ENCODE measurements around the gene ATP8B2. TPM values are rescaled to one million over a fixed set of nuclear protein-coding genes. Genes with fewer than 3 reads are reported as not detected.
A peak's percentile ranks its signal among the peaks of the same experiment; 100 is the strongest.
"Not testable (repeated sequence)": the region's sequence is repeated elsewhere in the genome, so short reads cannot be mapped to it uniquely, and the experiment has no call there.

The ATP8B2 gene
- total RNA-seq, 1 donor from 2014 or later = 26.0 TPM

DNA sequence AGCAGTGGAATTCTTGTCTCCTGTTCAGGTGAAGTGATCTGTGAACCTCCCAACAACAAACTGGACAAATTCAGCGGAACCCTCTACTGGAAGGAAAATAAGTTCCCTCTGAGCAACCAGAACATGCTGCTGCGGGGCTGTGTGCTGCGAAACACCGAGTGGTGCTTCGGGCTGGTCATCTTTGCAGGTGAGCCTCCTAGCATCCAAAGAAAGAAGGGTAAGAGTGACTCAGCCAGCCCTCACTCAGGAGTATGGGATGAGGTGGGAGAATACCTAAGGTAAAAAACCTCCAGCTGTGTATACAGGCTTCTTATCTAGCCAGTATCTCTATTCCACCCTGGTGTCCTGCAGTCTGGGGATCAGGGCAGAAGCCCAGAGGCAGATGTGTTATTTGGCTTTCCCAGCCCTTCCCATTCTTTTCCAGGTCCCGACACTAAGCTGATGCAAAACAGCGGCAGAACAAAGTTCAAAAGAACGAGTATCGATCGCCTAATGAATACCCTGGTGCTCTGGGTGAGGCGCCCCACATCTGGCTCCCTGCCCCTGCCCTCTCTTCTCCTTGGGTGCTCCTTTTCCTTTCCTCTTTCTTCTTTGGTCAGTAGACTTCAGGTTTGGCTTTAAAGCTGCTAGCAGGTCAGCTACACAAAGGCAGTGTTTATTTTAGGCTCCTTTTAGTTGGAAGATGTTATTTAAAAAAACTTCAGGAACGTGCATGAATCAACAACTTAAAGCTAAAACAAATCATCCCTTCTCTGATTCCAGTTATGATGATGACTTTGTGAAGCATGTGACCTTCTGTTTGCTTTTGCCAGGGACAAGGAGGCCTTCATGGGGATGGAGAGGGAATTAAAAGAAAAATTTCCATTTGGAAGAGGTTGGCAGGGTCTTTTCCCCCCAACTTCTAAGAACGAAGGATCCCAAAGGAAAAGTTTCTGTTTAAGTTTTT, 9.0 kb downstream of the ATP8B2 start:
- Histone ChIP-seq H3K27me3 (ENCODE audit: low read depth) (no peaks in the 10 kb centered on the region), H3K36me3 (peaks cover 64% of the 10 kb centered on the region), H3K27ac (peak overlapping the region; percentile 2), H3K4me3 (no peak overlapping the region), H3K9me3 (no peaks in the 10 kb centered on the region), H3K4me1 (peaks cover 17% of the 10 kb centered on the region)
- TF ChIP-seq, protein P1, sequence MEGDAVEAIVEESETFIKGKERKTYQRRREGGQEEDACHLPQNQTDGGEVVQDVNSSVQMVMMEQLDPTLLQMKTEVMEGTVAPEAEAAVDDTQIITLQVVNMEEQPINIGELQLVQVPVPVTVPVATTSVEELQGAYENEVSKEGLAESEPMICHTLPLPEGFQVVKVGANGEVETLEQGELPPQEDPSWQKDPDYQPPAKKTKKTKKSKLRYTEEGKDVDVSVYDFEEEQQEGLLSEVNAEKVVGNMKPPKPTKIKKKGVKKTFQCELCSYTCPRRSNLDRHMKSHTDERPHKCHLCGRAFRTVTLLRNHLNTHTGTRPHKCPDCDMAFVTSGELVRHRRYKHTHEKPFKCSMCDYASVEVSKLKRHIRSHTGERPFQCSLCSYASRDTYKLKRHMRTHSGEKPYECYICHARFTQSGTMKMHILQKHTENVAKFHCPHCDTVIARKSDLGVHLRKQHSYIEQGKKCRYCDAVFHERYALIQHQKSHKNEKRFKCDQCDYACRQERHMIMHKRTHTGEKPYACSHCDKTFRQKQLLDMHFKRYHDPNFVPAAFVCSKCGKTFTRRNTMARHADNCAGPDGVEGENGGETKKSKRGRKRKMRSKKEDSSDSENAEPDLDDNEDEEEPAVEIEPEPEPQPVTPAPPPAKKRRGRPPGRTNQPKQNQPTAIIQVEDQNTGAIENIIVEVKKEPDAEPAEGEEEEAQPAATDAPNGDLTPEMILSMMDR (IDR thresholded peaks at IDR 0.05) = no peak
- peak in 1 of 2 donors; percentile 30 for ATAC-seq
- intact Hi-C loops (cut with DNase I) = no loop called here
- DNase-seq = no peak

DNA sequence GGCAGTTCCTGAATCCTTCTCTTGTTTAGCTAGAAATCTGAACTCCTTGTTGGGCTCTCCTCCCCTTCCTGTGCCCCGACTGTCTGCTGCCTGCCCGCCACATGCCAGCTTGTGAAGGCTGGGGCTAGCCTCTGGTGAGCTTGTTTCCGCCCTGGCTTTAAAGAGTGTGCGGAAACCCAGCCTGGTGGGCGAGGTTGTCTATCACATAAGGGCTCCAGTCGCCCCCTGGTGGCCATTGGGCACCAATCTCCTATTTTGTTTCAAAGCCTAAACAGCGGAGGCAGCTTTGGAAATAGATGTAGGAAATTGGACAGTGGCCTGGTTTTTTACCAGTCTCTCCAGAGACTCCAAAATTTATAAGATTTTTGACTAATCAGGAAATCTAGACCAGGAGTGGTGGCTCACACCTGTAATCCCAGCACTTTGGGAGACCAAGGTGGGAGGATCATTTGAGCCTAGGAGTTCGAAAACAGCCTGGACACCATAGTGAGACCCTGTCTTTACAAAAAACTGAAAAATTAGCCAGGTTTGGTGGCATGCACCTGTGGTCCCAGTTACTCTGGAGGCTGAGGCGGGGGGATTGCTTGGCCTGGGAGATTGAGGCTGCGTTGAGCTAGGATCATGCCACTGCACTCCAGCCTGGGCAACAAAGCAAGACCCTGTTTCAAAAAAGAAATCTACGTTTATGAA, 9.8 kb downstream of the ATP8B2 start:
- Histone ChIP-seq H3K27me3 (ENCODE audit: low read depth) (no peaks in the 10 kb centered on the region), H3K4me1 (peaks cover 13% of the 10 kb centered on the region), H3K27ac (peak overlapping the region; percentile 2), H3K9me3 (no peaks in the 10 kb centered on the region), H3K36me3 (peaks cover 72% of the 10 kb centered on the region), H3K4me3 (no peak overlapping the region)
- ATAC-seq = peak; percentile 89 to 93
- TF ChIP-seq, protein P1 (IDR thresholded peaks at IDR 0.05) = peak; percentile 92
- DNase-seq = peak; percentile 94
- intact Hi-C loops (cut with DNase I) = no loop called here

DNA sequence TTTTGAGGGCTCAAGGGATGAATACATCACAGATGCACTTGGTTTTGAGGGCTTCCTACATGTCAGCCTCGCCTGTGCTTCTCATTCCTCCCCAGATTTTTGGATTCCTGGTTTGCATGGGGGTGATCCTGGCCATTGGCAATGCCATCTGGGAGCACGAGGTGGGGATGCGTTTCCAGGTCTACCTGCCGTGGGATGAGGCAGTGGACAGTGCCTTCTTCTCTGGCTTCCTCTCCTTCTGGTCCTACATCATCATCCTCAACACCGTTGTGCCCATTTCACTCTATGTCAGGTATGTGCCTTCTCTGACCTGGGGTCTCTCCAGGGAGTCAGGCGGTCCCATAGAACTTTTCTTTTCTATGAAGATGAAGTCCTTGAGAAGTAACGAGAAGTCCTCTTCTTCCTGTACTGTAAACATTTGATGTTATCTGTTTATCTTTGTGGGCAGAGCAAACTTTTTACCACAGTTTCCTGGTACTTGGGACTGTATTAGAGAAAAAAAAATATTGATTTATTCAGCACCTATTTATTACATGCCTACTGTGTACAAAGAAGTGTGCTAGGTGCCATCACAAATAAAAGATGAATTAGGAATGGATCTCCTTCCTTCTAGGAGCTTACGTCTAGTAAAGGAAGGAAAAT, 12.0 kb downstream of the ATP8B2 start:
- Histone ChIP-seq H3K27me3 (ENCODE audit: low read depth) (no peaks in the 10 kb centered on the region), H3K27ac (no peak overlapping the region), H3K36me3 (peaks cover 73% of the 10 kb centered on the region), H3K4me1 (peaks cover 18% of the 10 kb centered on the region), H3K9me3 (no peaks in the 10 kb centered on the region), H3K4me3 (no peak overlapping the region)
- TF ChIP-seq, protein P1 (IDR thresholded peaks at IDR 0.05) = no peak
- intact Hi-C loops (cut with DNase I) = no loop called here
- no peak for DNase-seq
- no peak for ATAC-seq

DNA sequence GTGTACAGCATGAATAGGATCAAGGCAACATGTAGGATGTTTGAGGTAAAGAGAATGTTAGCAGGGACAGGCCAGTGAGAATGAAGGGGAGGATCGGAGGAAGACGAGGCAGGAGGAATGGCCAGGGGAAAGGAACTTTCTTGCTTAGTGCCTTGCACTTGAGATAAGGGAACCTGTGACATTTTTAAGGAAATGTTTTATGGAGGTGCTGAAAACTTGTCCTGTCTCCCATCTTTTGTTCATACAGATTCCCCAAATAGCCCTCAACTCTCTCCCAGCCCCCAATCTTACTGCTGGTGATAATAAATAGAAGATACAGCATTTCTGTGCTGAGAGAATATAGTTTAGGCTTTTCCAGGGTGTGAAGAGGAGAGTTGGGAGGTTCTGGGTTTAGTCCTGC, 13.6 kb downstream of the ATP8B2 start:
- peaks cover 26% of the 10 kb centered on the region for H3K4me1 ChIP-seq
- intact Hi-C loops (cut with DNase I) = no loop called here
- no peak overlapping the region for H3K27ac ChIP-seq
- H3K4me3 ChIP-seq = no peak overlapping the region
- H3K36me3 ChIP-seq = peaks cover 80% of the 10 kb centered on the region
- TF ChIP-seq, protein P1 (IDR thresholded peaks at IDR 0.05) = no peak
- no peaks in the 10 kb centered on the region for H3K9me3 ChIP-seq
- H3K27me3 ChIP-seq (ENCODE audit: low read depth) = no peaks in the 10 kb centered on the region
- ATAC-seq (no peak), DNase-seq (no peak)

DNA sequence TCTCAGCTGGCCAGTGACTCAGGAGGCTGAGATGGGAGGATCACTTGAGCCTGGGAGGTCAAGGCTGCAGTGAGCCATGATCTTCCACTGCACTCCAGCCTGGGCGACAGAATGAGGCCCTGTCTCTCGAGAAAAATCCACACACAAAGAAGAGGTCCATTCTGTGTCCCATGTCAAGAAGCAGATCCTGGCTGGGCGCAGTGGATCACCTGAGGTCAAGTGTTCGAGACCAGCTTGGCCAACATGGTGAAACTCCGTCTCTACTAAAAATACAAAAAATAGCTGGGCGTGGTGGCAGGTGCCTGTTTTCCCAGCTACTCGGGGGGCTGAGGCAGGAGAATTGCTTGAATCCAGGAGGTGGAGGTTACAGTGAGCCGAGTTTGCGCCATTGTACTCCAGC, 16.0 kb downstream of the ATP8B2 start:
- H3K27ac ChIP-seq; H3K4me3 ChIP-seq; intact Hi-C loops (cut with DNase I); H3K9me3 ChIP-seq; H3K27me3 ChIP-seq (ENCODE audit: low read depth); DNase-seq; ATAC-seq: not testable (repeated sequence)
- Histone ChIP-seq H3K36me3 (peaks cover 97% of the 10 kb centered on the region), H3K4me1 (peaks cover 14% of the 10 kb centered on the region)
